Panc1 (cell line): Measurements from ENCODE around the gene PRKAG2. TPM values are rescaled to one million over a fixed set of nuclear protein-coding genes. Genes with fewer than 3 reads are reported as not detected.

Experiments
- ATAC-seq: fragments of 200-7000 bp; cut with Tn5 transposase; 2 replicates; pipeline ENCODE4 v1.9.1; 2020; ENCODE audit warnings: mild to moderate bottlenecking, moderate library complexity
- BruUV-seq: library from RNA; stranded (reverse); fragments of 400-500 nt; replicated peaks from 2 replicates; lab custom pipeline; 2021; lab: Mats Ljungman, UMichigan
- CTCF ChIA-PET: fragments of 300-600 bp; sonication (Branson Sonifier 250); formaldehyde crosslinking; loops from one replicate; lab custom pipeline; 2022; ENCODE audit warnings: antibody characterized with exemption; lab: Charles Lee
- POLR2A ChIA-PET: fragments of 300-600 bp; sonication (Branson Sonifier 250); formaldehyde crosslinking; loops from one replicate; lab custom pipeline; 2022; ENCODE audit warnings: antibody characterized with exemption; lab: Charles Lee
- DNase-seq: peaks from one replicate; pipeline ENCODE4 v3.0.0-alpha.2; 2010; ENCODE audit warnings: low read depth, low spot score
- H3K27ac ChIP-seq: 2 replicates; pipeline ENCODE4 v1.5.1; 2011; ENCODE audit warnings: mild to moderate bottlenecking, low read length, inconsistent platforms
- H3K27me3 ChIP-seq: fragments of 200-500 bp; sonication (Bioruptor generic); 2 replicates; pipeline ENCODE4 v1.6.0; 2014; ENCODE audit warnings: low read length, inconsistent platforms; ENCODE audit not compliant: control insufficient read depth, insufficient read depth
- H3K36me3 ChIP-seq: fragments of 200-500 bp; sonication (Bioruptor generic); 2 replicates; pipeline ENCODE4 v1.5.1; 2014; ENCODE audit warnings: inconsistent platforms, mild to moderate bottlenecking, low read length, moderate library complexity; ENCODE audit not compliant: control insufficient read depth, insufficient read depth
- H3K4me1 ChIP-seq: 2 replicates; pipeline ENCODE4 v1.5.1; 2011; ENCODE audit warnings: inconsistent platforms, mild to moderate bottlenecking, low read length, moderate library complexity; ENCODE audit not compliant: control insufficient read depth, insufficient read depth
- H3K4me3 ChIP-seq, 2 experiments: 2 replicates each; pipeline ENCODE4 v1.5.1; 2011 to 2012; ENCODE audit warnings: low read depth in 2 of 2, low read length in 2 of 2, mild to moderate bottlenecking in 2 of 2, inconsistent platforms in 1 of 2, moderate library complexity in 1 of 2
- H3K9me3 ChIP-seq: fragments of 200-500 bp; sonication (Bioruptor generic); 2 replicates; pipeline ENCODE4 v1.5.1; 2014; ENCODE audit warnings: low read depth, mild to moderate bottlenecking, inconsistent platforms, low read length, moderate library complexity; ENCODE audit not compliant: control insufficient read depth, insufficient read depth
- POLR2AphosphoS5 ChIP-seq: IDR thresholded peaks from 2 replicates; pipeline ENCODE4 v1.6.1; 2012; ENCODE audit warnings: mild to moderate bottlenecking, low read depth, low read length, moderate library complexity
- SIN3A ChIP-seq: IDR thresholded peaks from 2 replicates; pipeline ENCODE4 v1.6.1; 2012; ENCODE audit warnings: low read depth, mild to moderate bottlenecking, low read length, moderate library complexity, borderline replicate concordance; ENCODE audit not compliant: insufficient read depth
- TCF7L2 ChIP-seq: IDR thresholded peaks from 2 replicates; pipeline ENCODE4 v1.6.1; 2011; ENCODE audit warnings: mild to moderate bottlenecking, low read depth, low read length, inconsistent platforms
- in situ Hi-C: cut with HindIII; loops from 2 replicates; pipeline ENCODE4 v1.10.0; 2016; ENCODE audit warnings: low sequenced_read_pairs, low pct_unique_long_range_greater_than_20kb
- intact Hi-C: fragments of 100-400 bp; cut with micrococcal nuclease; formaldehyde crosslinking; loops from one replicate; pipeline ENCODE4 v1.10.0; 2022; ENCODE audit not compliant: unreplicated experiment
- total RNA-seq: library from RNA; stranded (reverse); gene quantifications from one replicate; pipeline ENCODE4 v1.2.1, GENCODE V29; 2021; ENCODE audit not compliant: unreplicated experiment
- TF ChIP-seq, protein P1 (sequence below): fragments of 450-650 bp; IDR thresholded peaks from 2 replicates; pipeline ENCODE4 v1.5.1; 2017; ENCODE audit warnings: mild to moderate bottlenecking
- TF ChIP-seq, protein P2 (sequence below), 2 experiments: IDR thresholded peaks; 2 replicates each; pipeline ENCODE4 v1.6.1; 2011 to 2012; ENCODE audit warnings: low read depth in 2 of 2, control low read depth in 1 of 2, low read length in 1 of 2, mild to moderate bottlenecking in 1 of 2, moderate library complexity in 1 of 2; ENCODE audit not compliant: insufficient read depth in 1 of 2

Gene PRKAG2
- total RNA-seq, 1 experiment from 2014 or later = 71.6 TPM

DNA sequence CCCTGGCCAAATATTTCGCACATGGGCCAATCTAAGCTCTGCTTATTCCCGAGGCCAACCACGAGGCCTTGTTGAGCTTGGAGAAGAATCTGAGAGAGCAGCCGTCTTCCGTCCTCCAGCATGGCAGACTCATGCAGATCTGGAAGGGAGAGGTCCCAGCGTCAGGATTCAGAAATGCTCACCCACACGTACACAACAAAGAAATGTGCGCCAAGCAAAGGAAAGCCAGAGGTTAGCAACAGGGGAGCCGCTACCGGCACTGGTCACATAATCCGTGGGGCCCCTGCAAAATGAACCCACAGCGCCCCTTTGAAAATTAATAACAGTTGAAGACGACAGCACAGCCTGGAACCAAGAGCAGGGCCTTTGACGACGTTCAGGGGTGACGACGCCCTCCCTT, 25.4 kb upstream of the PRKAG2 start:
- intact Hi-C loops = no loop called here

DNA sequence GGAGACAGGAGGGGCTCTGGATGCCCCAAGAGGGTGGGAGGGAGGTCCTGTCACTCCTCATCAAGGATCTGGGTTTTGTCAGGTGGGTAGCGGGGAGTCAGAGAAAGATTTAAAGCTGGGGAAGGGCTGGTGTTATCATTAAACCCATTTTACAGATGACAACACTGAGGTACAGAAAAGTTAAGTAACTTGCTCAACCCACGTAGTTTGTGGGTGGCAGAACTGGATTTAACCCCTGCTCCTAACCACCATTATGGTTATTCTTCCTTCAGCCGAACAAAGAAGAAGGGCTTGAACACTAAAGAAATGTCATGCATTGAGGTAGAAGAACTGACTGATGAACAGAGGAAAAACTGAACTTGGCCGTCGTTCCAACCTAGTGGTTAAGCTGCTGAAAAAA, 24.9 kb upstream of the PRKAG2 start:
- CTCF ChIA-PET = no interaction called here
- Histone ChIP-seq H3K27me3 (peaks cover 5% of the 10 kb centered on the region; the same call in 1 of the 2 replicates), H3K4me1 (no peaks in the 10 kb centered on the region), H3K36me3 (no peaks in the 10 kb centered on the region), H3K4me3 (no peak overlapping the region), H3K9me3 (no peaks in the 10 kb centered on the region), H3K27ac (no peak overlapping the region)
- intact Hi-C loops = no loop called here
- in situ Hi-C loops = no loop called here
- no TSS peak for BruUV-seq
- TF ChIP-seq, protein P1, sequence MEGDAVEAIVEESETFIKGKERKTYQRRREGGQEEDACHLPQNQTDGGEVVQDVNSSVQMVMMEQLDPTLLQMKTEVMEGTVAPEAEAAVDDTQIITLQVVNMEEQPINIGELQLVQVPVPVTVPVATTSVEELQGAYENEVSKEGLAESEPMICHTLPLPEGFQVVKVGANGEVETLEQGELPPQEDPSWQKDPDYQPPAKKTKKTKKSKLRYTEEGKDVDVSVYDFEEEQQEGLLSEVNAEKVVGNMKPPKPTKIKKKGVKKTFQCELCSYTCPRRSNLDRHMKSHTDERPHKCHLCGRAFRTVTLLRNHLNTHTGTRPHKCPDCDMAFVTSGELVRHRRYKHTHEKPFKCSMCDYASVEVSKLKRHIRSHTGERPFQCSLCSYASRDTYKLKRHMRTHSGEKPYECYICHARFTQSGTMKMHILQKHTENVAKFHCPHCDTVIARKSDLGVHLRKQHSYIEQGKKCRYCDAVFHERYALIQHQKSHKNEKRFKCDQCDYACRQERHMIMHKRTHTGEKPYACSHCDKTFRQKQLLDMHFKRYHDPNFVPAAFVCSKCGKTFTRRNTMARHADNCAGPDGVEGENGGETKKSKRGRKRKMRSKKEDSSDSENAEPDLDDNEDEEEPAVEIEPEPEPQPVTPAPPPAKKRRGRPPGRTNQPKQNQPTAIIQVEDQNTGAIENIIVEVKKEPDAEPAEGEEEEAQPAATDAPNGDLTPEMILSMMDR = no peak
- TF ChIP-seq POLR2AphosphoS5 (no peak), TCF7L2 (no peak), SIN3A (no peak)
- TF ChIP-seq, protein P2, sequence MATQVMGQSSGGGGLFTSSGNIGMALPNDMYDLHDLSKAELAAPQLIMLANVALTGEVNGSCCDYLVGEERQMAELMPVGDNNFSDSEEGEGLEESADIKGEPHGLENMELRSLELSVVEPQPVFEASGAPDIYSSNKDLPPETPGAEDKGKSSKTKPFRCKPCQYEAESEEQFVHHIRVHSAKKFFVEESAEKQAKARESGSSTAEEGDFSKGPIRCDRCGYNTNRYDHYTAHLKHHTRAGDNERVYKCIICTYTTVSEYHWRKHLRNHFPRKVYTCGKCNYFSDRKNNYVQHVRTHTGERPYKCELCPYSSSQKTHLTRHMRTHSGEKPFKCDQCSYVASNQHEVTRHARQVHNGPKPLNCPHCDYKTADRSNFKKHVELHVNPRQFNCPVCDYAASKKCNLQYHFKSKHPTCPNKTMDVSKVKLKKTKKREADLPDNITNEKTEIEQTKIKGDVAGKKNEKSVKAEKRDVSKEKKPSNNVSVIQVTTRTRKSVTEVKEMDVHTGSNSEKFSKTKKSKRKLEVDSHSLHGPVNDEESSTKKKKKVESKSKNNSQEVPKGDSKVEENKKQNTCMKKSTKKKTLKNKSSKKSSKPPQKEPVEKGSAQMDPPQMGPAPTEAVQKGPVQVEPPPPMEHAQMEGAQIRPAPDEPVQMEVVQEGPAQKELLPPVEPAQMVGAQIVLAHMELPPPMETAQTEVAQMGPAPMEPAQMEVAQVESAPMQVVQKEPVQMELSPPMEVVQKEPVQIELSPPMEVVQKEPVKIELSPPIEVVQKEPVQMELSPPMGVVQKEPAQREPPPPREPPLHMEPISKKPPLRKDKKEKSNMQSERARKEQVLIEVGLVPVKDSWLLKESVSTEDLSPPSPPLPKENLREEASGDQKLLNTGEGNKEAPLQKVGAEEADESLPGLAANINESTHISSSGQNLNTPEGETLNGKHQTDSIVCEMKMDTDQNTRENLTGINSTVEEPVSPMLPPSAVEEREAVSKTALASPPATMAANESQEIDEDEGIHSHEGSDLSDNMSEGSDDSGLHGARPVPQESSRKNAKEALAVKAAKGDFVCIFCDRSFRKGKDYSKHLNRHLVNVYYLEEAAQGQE (IDR thresholded peaks at IDR 0.05; ENCODE audit: insufficient read depth in 1 of 2, low read depth in 2 of 2, low read length in 1 of 2) = no peak
- POLR2A ChIA-PET = no interaction called here
- ATAC-seq = no peak
- DNase-seq = no peak

More for the DNA sequence above, 25.4 kb upstream of the PRKAG2 start:
- no peak for ATAC-seq
- in situ Hi-C loops = no loop called here
- no peak for DNase-seq
- H3K9me3 ChIP-seq = no peaks in the 10 kb centered on the region
- no peak for TF ChIP-seq TCF7L2
- no peak for TF ChIP-seq POLR2AphosphoS5
- no peak for TF ChIP-seq SIN3A
- TF ChIP-seq, protein P1 = no peak
- TF ChIP-seq, protein P2 (IDR thresholded peaks at IDR 0.05; ENCODE audit: insufficient read depth in 1 of 2, low read depth in 2 of 2, low read length in 1 of 2) = no peak
- H3K4me3 ChIP-seq = no peak overlapping the region
- BruUV-seq = no TSS peak
- H3K36me3 ChIP-seq = no peaks in the 10 kb centered on the region
- H3K27ac ChIP-seq = no peak overlapping the region
- H3K4me1 ChIP-seq = no peaks in the 10 kb centered on the region
- POLR2A ChIA-PET = no interaction called here
- CTCF ChIA-PET = no interaction called here
- H3K27me3 ChIP-seq = peaks cover 5% of the 10 kb centered on the region; the same call in 1 of the 2 replicates
